Natural killer cell treated with Interleukin-12 subunit alpha and Interleukin-12 subunit beta and Interleukin-15 and Interleukin-18, amount 100 ng/mL, for 72 hours (primary cell): ENCODE results near the gene TRIM50. TPM values are rescaled to one million over a fixed set of nuclear protein-coding genes. Genes with fewer than 3 reads are reported as not detected.
"Not testable (repeated sequence)": the region's sequence is repeated elsewhere in the genome, so short reads cannot be mapped to it uniquely, and the experiment has no call there.

Source experiments
- ATAC-seq, 2 donors: fragments of 150-1000 bp; cut with Tn5 transposase in 1 of 2; sonication (Bioruptor Pico), chemical (Tn5 transposase) in 1 of 2; 2 replicates each; pipeline ENCODE4 v1.10.0; 2021
- DNase-seq: peaks from one replicate; pipeline ENCODE4 v3.0.0; 2022; ENCODE audit warnings: low spot score
- H3K27ac Mint-ChIP-seq, 2 donors: 1 replicate in 1 of 2; 2 replicates in 1 of 2; pipeline ENCODE4 v1.8.0; 2022; ENCODE audit warnings: mixed read lengths in 2 of 2, mild to moderate bottlenecking in 1 of 2, moderate library complexity in 1 of 2
- H3K27me3 Mint-ChIP-seq, 2 donors: 1 replicate in 1 of 2; 2 replicates in 1 of 2; pipeline ENCODE4 v1.8.0; 2022; ENCODE audit warnings: mixed read lengths in 2 of 2
- H3K36me3 Mint-ChIP-seq: one replicate; pipeline ENCODE4 v1.8.0; 2022; ENCODE audit warnings: mixed read lengths
- H3K4me1 Mint-ChIP-seq, 2 donors: 1 replicate in 1 of 2; 2 replicates in 1 of 2; pipeline ENCODE4 v1.8.0; 2022; ENCODE audit warnings: low read depth in 2 of 2, mixed read lengths in 2 of 2, mild to moderate bottlenecking in 1 of 2
- H3K4me3 Mint-ChIP-seq: one replicate; pipeline ENCODE4 v1.8.0; 2022; ENCODE audit warnings: mixed read lengths
- H3K9me3 Mint-ChIP-seq: 2 replicates; pipeline ENCODE4 v1.8.0; 2022; ENCODE audit warnings: mixed read lengths
- total RNA-seq, 2 donors: library from RNA; stranded (reverse); gene quantifications; one replicate each; pipeline ENCODE4 v1.2.3, GENCODE V29; 2022

The TRIM50 gene
- not detected for total RNA-seq

DNA sequence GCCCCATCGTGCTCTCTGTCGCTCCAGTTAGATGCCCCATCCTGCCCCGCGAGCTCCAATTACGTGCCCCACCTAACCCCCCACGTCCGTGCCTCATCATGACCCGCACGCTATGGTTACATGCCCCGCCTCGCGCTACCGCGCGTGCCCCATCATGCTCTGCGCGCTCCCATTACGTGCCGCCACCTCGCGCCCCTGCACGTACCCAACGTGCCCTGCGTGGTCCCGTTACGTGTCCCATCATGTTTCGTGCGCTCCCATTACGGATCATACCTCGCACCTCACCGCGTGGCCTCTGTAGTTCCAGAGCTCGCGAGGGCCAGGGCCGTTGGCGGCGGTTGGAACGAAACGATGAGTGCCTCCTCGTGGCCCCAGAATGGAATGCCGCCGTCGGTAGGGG lies at the start of gene TRIM50, which contains the start of gene FKBP6:
TRIM50 (minus strand) TSS at position 161 of the 400 bp plus-strand sequence. CDS start 3,295 bp downstream, outside the sequence.
FKBP6 (plus strand) TSS at position 240 of the 400 bp plus-strand sequence. CDS start 268 bp downstream, outside the sequence.
- not testable (repeated sequence) for H3K36me3 Mint-ChIP-seq, H3K9me3 Mint-ChIP-seq, H3K27ac Mint-ChIP-seq, H3K4me3 Mint-ChIP-seq, ATAC-seq, DNase-seq, H3K27me3 Mint-ChIP-seq
- H3K4me1 Mint-ChIP-seq, result peaks cover 7 to 11% of the 10 kb centered on the region in 2 donors

GRCh38 chr7:73376671-73377412 lies 49.0 kb upstream of the TRIM50 start:
- ATAC-seq (peak in 1 of 2 donors; percentile 24), DNase-seq (no peak)
- H3K4me1 Mint-ChIP-seq, result no peaks in the 10 kb centered on the region
- H3K27me3 Mint-ChIP-seq, result peaks cover 18 to 19% of the 10 kb centered on the region in 2 donors
- no peak overlapping the region for H3K4me3 Mint-ChIP-seq
- H3K9me3 Mint-ChIP-seq, result no peaks in the 10 kb centered on the region
- no peak overlapping the region for H3K27ac Mint-ChIP-seq
- no peaks in the 10 kb centered on the region for H3K36me3 Mint-ChIP-seq

DNA sequence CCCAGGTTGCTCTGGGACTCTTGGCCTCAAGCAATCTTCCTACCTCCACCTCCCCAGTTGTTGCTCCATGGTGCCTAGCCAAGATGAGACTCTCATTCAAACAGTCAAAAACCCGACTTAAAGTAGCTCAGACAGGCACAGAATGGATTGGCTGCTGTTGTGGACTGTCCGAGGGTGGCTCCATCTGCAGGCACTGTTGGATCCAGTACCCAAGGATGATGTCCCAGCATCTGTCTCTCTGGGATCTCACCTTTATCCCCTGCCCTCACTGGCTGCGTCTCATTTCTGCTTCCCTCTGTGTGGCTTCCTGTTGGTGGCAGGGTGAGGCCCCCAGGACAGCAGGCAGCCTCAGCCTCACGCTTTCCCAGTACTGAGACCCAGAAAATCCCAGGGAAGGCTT lies 48.4 kb upstream of the TRIM50 start:
- H3K4me1 Mint-ChIP-seq, DNase-seq, H3K9me3 Mint-ChIP-seq, H3K27ac Mint-ChIP-seq, H3K4me3 Mint-ChIP-seq, H3K36me3 Mint-ChIP-seq, ATAC-seq: not testable (repeated sequence)
- peaks cover 14 to 18% of the 10 kb centered on the region in 2 donors for H3K27me3 Mint-ChIP-seq

DNA sequence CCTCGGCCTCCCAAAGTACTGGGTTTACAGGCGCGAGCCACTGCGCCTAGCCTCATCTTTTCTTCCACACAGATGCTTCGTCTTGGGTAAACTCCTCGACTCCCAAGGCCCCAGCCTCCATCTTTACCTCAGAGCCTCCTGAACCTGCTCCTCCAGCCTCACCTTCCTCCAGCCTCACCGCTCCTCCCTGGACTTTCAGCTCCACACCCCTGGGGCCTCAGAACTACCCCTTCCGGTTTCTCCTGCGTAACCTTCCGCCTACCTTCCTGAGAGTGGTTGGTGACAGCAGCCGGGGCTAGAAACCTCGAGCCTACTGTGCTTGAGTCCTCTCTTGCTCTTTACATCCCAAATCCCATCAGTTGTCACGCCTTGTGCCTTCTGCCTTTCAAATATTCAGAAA lies 45.9 kb upstream of the TRIM50 start:
- H3K9me3 Mint-ChIP-seq, result no peaks in the 10 kb centered on the region
- ATAC-seq (no peak), DNase-seq (no peak)
- no peaks in the 10 kb centered on the region for H3K4me1 Mint-ChIP-seq
- peaks cover 9 to 16% of the 10 kb centered on the region in 2 donors for H3K27me3 Mint-ChIP-seq
- H3K36me3 Mint-ChIP-seq, result no peaks in the 10 kb centered on the region
- no peak overlapping the region for H3K4me3 Mint-ChIP-seq
- H3K27ac Mint-ChIP-seq, result no peak overlapping the region

GRCh38 chr7:73369622-73370021 lies 41.7 kb upstream of the TRIM50 start:
- ATAC-seq (no peak), DNase-seq (no peak)
- no peaks in the 10 kb centered on the region for H3K9me3 Mint-ChIP-seq
- no peak overlapping the region for H3K27ac Mint-ChIP-seq
- H3K27me3 Mint-ChIP-seq, result peaks cover 0 to 6% of the 10 kb centered on the region in 2 donors
- H3K36me3 Mint-ChIP-seq, result no peaks in the 10 kb centered on the region
- no peak overlapping the region for H3K4me3 Mint-ChIP-seq
- H3K4me1 Mint-ChIP-seq, result no peaks in the 10 kb centered on the region

DNA sequence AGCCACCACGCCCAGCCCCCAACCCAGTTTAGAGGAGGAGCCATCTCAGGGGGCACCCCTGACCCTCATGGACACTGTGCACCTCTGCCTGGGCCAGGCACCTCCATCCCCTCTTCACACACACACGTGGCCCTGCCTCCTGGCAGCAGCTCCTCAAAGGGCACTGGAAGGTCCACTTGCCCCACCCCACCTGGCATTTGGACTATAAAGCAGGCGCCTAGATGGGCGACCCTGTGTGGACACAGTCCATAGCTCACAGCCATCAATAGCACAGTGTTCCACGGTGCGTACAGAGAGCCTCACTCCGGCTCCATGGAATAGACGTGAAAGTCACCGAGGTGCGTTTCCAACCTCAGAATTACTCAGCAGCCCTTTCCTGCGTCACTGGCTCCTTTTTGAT lies 41.1 kb upstream of the TRIM50 start:
- H3K27me3 Mint-ChIP-seq, result peaks cover 0 to 4% of the 10 kb centered on the region in 2 donors
- DNase-seq (no peak), ATAC-seq (no peak)
- H3K36me3 Mint-ChIP-seq, result no peaks in the 10 kb centered on the region
- H3K9me3 Mint-ChIP-seq, result no peaks in the 10 kb centered on the region
- H3K4me1 Mint-ChIP-seq, result no peaks in the 10 kb centered on the region
- no peak overlapping the region for H3K4me3 Mint-ChIP-seq
- no peak overlapping the region for H3K27ac Mint-ChIP-seq

- DNase-seq (no peak), ATAC-seq (no peak)
- Mint-ChIP-seq H3K27me3 (peaks cover 0 to 5% of the 10 kb centered on the region in 2 donors), H3K27ac (no peak overlapping the region), H3K9me3 (no peaks in the 10 kb centered on the region), H3K4me3 (no peak overlapping the region), H3K4me1 (no peaks in the 10 kb centered on the region), H3K36me3 (no peaks in the 10 kb centered on the region)
Measured at GRCh38 chr7:73366990-73367389, 39.1 kb upstream of the TRIM50 start.

DNA sequence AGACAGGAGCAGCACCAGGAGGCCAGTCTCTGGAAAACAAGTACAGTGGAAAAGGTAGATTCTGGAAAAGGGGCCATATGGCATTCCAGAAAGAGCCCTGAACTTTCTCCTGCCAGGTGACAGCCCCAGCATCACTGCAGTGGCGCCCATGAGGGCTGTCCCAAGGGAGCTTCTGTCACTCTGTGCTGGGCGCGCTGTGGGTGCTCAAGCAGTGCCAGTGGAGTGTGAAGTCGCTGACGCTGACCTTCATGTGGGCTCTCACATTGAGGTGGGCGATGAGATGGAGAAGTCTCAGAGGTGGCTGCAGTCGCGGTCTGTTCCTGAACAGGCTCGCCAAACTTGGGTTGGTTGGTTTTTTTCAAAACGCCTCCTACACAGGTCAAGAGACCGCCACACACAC lies 38.2 kb upstream of the TRIM50 start:
- Mint-ChIP-seq H3K27me3 (peaks cover 0 to 5% of the 10 kb centered on the region in 2 donors), H3K27ac (no peak overlapping the region), H3K4me1 (no peaks in the 10 kb centered on the region), H3K4me3 (no peak overlapping the region), H3K9me3 (no peaks in the 10 kb centered on the region), H3K36me3 (no peaks in the 10 kb centered on the region)
- ATAC-seq (no peak), DNase-seq (no peak)

DNA sequence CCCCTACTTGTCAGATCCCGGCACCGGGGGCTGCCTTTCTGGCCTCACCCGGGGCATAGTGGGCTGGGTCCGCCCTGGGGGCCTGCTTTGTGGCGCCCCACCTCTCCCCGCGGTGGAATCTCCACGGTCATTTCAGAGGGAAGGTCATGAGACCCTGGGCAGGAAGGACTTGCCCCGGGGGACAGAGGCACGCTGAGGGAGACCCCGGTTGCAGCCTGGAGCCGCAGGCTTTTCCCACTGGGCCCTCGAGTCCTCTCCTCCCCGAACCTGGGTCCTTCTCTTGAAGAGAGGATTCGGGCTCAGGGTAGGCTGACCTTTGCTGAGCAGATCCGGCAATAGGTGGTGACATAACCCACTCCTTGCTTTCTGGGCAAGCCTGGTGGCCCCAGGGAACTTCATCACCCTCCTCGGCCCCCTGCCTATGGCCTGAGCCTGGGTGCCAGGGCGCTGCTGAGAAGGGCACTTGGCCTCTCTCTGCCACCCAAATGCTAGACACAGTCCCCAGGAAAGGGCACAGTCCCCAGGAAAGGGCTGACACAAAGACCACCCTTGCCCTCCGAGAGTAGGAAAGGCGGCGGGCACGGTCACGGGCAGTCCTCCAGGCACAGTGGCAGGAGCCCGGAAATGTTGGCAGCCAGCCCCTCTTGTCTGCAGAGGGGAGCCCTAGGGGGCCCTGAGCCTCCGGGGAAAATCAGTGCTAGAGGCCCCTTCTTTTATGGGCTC lies 36.3 kb upstream of the TRIM50 start:
- DNase-seq (no peak), ATAC-seq (peak; percentile 22 to 30)
- Mint-ChIP-seq H3K27me3 (peaks cover 0 to 10% of the 10 kb centered on the region in 2 donors), H3K27ac (no peak overlapping the region), H3K9me3 (no peaks in the 10 kb centered on the region), H3K4me1 (peaks cover 0 to 3% of the 10 kb centered on the region in 2 donors), H3K4me3 (no peak overlapping the region), H3K36me3 (no peaks in the 10 kb centered on the region)

- no peak for DNase-seq
- Mint-ChIP-seq H3K27ac (no peak overlapping the region), H3K4me3 (no peak overlapping the region), H3K27me3 (peaks cover 0 to 11% of the 10 kb centered on the region in 2 donors), H3K9me3 (no peaks in the 10 kb centered on the region), H3K4me1 (peaks cover 0 to 3% of the 10 kb centered on the region in 2 donors), H3K36me3 (no peaks in the 10 kb centered on the region)
- peak; percentile 7 to 11 for ATAC-seq
Measured at GRCh38 chr7:73363225-73364005, 35.5 kb upstream of the TRIM50 start.

- H3K9me3 Mint-ChIP-seq, DNase-seq, H3K36me3 Mint-ChIP-seq, H3K27me3 Mint-ChIP-seq, H3K4me1 Mint-ChIP-seq, H3K27ac Mint-ChIP-seq, H3K4me3 Mint-ChIP-seq, ATAC-seq: not testable (repeated sequence)
Measured at GRCh38 chr7:73360590-73360989, 32.7 kb upstream of the TRIM50 start.

DNA sequence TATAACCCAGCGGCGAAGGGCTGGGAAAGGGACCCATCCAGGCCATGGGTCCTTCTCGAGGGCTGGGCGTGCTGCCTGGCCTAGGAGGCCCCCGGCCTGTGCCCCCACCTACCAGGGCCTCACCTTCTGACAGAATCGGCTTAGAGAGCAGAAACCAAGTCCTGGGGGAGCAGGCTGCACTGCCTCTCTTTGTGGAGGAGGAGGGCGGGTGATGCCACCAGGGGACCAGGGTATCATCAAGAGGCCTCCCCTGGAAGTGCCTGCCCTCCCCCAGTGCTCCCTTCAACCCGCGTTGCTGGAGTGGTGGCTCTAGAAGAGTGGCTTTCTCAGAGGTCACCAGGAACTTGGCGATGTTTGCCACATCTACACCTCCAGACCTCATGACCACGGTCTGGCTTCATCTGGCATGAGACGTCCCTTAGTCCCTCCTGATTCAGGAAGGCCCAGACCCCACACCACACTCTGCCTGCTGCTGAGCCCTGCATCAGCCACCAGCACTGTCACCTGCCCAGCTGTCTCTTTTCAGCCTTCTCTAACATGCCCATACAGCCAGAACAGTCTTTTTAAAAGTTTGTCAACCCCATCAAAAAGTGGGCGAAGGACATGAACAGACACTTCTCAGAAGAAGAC lies 32.0 kb upstream of the TRIM50 start:
- H3K27ac Mint-ChIP-seq, result no peak overlapping the region
- no peak overlapping the region for H3K4me3 Mint-ChIP-seq
- peaks cover 0 to 8% of the 10 kb centered on the region in 2 donors for H3K27me3 Mint-ChIP-seq
- H3K4me1 Mint-ChIP-seq, result peaks cover 0 to 3% of the 10 kb centered on the region in 2 donors
- no peak for DNase-seq
- no peaks in the 10 kb centered on the region for H3K36me3 Mint-ChIP-seq
- H3K9me3 Mint-ChIP-seq, result no peaks in the 10 kb centered on the region
- no peak for ATAC-seq

GRCh38 chr7:73359306-73359705 lies 31.4 kb upstream of the TRIM50 start:
- Mint-ChIP-seq H3K36me3 (no peaks in the 10 kb centered on the region), H3K27ac (no peak overlapping the region), H3K4me3 (no peak overlapping the region), H3K4me1 (peaks cover 0 to 3% of the 10 kb centered on the region in 2 donors), H3K27me3 (peaks cover 0 to 8% of the 10 kb centered on the region in 2 donors), H3K9me3 (no peaks in the 10 kb centered on the region)
- no peak for DNase-seq
- no peak for ATAC-seq
